Glomerular visceral epithelial cell (primary cell): Measurements from ENCODE around the gene TBX5.

ENCODE experiments used
- DNase-seq: peaks from one replicate; pipeline ENCODE4 v3.0.0-alpha.2; 2016; ENCODE audit errors: extremely low spot score

The TBX5 gene

DNA sequence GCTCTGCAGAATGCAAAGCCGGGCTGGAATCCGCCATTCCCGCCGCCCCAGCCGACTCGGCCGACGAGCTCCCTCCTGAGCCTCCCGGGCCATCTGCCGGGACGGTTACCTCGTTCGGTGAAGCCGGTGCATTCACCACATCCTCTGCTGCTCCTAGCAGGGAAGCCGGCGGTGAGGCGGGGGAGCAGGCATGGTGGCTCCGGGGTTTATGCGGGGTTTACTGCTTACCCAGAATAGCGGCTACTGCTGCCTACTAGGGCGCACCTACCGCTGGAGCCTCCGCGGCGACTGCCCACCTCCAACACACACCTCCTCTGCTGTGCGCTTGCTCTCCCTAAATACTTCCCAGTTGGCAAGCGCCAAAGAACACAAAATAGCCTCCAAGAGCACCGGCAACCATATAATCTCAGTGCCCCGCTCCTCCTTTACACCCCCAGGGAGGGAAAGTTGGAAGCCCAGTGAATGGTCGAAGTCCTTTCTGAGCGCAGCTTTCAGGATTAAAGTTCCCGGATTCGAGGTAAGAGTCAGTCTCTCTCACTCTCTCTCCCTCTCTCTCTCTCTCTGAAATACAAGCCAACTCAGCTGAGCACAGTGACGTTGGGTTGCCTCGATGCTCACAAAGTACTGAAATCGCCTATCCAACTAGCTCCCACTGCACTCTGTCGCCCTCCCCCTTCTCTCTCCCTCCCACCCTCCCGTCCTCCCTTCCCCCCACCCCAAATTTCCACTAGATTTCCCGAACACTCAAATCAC, at the start of gene TBX5:
TBX5 (minus strand) TSS at position 626 of the 753 bp plus-strand sequence. CDS start 2,246 bp downstream, outside the sequence.
- DNase-seq = no peak

DNA sequence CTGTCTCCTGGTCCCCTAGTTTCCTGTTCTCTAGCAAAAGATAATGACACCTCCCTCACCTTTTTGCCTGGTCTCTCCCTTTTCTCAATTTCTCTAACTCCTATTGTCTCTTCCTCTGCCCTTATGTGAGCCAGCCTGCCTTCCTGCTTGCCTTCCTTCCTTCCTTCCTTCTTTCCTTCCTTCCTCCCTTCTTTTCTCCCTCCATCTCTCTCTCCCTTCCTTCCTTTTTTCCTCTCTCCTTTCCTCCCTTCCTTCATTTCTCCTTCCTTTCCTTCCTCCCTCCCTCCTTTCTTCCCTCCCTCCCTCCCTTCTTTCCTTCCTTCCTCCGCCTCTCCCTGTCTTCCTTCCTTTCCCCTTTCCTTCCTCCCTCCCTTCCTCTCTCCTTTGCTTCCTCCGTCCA, 45.7 kb upstream of the TBX5 start:
- no peak for DNase-seq

DNA sequence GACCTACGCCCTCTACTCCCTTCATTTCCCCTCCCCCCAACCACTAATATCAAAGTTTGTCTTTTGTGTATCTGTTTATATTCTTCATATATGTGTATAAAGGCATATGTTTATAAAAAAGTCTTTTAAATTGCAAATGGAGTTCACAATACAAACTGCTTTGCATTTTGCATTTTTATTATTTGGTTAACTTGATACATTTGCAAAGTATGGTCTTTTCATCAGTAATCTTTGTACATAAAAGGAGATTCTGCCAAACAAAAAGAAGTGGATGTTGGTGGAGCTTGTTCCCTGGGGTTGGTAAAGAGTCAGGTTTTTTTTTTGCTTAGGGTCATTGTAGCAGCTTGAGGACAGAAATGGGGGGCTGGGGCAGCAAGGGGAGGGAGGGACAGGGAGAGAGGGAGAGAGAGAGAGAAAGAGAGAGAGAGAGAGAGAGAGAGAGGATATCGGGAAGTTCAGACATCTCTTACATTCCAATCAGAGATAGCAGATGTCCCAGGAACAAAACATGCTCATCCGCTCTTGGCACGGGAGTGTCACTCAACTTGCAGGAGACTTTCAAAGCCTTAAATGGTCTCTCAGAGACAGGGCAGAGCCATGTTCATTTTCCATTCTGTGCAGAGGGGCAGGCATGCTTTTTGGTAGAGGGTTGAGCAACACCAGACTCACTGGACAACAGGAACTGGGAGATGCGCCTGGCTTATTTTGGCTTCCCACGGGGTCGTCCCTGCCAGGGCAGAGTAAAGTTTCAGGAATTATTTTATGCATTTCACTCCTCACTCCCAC, 44.8 kb upstream of the TBX5 start:
- DNase-seq = no peak

GRCh38 chr12:114450019-114450418, 44.1 kb upstream of the TBX5 start:
- DNase-seq = no peak

- no peak for DNase-seq
Observed at GRCh38 chr12:114448618-114448933, 42.6 kb upstream of the TBX5 start.

GRCh38 chr12:114447799-114448617, 42.1 kb upstream of the TBX5 start:
- DNase-seq = no peak

DNA sequence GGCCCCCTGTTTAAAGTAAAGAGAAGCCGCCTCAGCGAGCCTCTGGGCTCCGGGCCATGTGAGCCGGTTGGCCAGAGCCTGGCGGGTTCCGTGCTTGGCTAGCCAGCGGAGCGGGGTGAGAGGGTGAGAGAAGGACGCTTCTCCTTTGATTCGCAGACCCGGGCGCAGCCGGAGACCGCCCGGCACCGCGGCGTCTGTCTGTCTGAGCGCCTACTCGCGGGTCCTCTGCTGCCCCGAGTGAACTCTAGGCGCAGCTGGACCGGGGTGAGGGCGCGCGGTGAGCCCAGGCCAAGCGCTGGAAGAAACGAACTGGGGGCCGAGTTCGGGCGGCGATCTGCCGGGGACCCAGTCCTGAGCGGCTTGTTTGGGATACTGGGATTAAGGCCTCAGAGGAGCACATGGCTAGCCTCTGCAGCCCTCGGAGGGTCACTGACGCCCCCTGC, 41.4 kb upstream of the TBX5 start:
- no peak for DNase-seq

DNA sequence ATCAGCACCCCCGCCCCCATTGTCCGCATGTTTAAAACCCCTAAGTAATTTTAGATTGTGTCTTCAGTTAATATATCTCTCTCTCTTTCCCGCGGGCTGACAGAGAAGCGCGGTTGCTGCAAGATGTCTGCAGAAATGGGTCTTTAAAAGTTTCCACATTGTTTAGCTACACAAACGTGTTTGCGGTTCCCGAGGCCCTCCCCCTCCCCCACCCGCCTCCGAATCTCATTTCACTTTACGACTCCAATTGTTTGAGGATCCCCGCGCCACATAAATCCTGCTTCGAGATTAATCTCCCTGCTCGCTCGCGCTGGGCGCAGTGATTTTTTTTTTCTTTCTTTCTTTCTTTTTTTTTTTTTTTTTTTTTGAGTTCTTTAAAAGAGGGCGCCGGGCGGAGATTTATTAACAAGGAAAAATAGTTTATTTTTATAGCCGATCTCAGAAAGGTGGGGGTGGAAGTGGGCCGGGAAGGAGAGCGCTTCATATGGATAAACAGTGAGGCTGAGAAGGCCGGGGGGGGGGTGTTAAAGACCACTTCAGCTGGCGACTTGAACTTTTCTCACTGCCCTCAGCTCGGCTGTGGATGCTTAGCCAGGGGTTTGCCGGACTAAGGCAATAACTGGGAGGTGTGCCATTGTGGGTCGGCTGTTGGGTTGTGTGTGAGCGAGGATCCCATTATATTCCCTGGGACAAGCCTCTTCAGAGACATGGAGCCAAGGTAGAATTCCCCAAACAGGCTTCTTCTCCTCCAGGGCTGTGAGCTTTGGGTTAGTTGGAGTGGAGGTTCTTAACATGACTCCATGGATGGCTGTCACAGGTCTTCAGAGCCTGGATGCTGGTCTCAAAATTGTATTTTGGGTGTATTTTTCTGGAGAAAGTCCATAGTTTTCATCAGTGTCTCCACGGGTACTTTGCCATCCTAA, 39.7 kb upstream of the TBX5 start:
- no peak for DNase-seq

- DNase-seq = no peak
Observed at GRCh38 chr12:114444422-114445279, 38.7 kb upstream of the TBX5 start.

DNA sequence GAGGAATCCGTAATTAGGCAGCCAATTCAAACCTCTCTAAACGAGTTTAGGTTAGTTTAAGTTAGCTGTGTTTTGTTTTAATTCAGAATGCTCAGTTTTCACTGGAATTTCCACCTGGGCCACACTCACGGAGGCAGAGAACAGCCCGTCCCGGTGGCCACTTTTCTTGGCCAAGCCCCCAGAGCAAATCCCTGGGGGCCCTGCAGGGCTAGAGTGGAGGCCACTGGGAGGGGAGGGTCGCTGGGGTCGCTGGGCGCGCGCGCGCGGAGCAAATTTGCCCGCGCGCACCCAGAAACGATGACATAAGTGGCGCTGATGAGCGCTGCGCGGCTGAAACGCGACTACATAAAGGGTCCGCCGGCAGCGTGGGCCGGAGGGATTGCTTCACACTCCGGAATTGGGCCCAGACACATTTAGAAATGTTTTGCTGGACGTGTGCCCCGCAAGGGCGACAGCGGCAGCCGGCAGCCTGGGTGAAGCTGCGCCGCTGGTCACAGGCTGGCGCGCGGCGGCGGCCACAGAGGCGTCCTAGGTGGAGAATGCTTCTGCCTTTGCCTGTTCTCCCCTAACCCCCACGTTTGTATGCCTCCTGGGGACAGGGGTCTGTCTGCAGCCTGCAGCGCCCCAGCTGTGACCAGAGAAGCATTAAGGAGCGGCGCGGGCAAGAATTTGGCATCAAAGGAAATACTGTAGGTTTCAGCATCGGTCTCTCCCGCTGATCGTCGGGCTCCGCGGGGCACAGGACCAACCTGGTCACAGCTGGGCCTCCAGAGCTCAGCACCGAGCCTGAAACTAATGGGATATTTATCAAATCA, 37.9 kb upstream of the TBX5 start:
- DNase-seq = no peak

DNA sequence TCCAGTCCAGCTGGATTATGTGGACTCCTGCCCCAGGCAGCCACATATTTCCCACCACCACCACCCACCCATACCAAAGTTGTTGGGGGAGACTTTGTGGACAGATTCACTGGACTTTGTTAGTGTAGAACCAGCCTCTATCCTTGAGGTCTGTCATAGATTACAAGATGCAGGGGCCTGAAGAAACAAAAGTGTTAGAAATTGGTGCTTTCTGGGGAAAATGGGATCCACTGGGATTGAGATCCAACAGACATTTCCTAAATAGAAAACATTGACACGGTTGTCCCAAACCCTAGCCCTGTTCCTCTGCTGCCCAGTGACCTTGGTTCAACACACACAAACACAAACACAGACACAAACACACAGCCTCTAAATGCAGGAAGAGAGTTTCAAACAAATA, 36.6 kb upstream of the TBX5 start:
- no peak for DNase-seq

DNA sequence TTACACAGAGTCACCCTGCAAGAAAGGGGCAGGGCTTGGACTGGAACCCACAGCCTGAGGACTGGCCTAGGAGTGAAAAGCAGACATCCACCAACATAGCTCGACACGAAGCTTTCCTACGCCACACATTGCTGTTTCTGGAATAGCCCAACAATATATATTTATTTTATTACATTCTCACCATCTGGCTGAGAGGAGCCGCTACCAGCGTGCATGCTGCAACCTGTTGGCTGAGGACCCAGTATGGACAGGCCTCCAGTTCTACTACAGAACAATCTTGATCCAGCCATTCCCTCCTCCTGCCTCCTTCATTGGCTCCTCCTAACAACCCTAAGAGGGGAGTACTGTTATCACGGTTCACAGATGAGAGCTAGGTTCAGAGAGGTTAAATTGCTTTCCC, 35.6 kb upstream of the TBX5 start:
- no peak for DNase-seq

DNA sequence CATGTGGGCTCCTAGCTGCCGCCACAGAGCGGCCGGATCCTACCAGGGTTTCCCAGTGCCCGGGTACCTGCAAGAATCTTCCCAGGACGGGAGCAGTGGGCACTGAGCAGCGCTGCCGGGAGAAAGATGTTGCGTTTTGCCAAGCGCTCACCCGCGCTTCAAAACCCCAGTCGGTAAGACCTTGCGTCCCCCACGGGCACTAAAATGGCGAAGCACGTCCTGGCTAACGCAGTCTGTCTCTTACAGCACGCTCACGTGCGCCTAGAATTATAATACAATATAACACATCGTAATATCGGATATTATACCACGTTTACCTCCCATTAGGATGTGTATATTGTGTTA, 35.1 kb upstream of the TBX5 start:
- no peak for DNase-seq

GRCh38 chr12:114440270-114441038, 34.5 kb upstream of the TBX5 start:
- DNase-seq = no peak

GRCh38 chr12:114439817-114440216, 33.9 kb upstream of the TBX5 start:
- DNase-seq = no peak

DNA sequence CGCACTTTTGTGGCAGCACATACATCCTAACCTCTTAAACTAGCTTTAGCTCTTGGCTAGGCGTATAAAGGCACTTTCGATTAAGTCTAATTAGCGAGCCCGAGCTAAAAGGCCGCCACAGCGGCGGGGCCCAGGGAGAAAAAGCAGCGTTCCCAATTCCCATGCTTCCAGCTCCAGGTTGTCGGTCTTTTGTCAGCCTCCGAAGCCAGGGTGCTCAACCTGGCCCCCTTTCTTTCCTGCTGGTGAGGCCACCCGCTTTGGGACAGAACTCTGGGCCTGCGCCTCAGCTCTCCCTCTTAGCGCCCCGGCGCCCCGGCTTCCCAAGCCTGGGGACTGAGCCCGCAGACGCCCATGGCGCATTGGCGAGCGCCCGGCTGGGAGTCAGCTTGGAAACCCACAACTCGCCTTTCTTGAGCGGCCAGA, 33.3 kb upstream of the TBX5 start:
- DNase-seq = no peak

GRCh38 chr12:114438635-114439256, 32.8 kb upstream of the TBX5 start:
- DNase-seq = no peak

GRCh38 chr12:114434341-114434740, 28.4 kb upstream of the TBX5 start:
- no peak for DNase-seq
